Measurements from ENCODE around the gene ASB16.
"Not testable (repeated sequence)": the region's sequence is repeated elsewhere in the genome, so short reads cannot be mapped to it uniquely, and the experiment has no call there.

The ASB16 gene

GRCh38 chr17:44144966-44145739, 25.4 kb upstream of the ASB16 start:
- no peak for TF ChIP-seq CTCF (IDR thresholded peaks at IDR 0.05; ENCODE audit: extremely low read depth, missing control alignments)
- DNase-seq (ENCODE audit: low spot score) = no peak

GRCh38 chr17:44146375-44147346, 23.8 kb upstream of the ASB16 start:
- no peak for DNase-seq (ENCODE audit: low spot score)
- TF ChIP-seq CTCF (IDR thresholded peaks at IDR 0.05; ENCODE audit: extremely low read depth, missing control alignments) = no peak

DNA sequence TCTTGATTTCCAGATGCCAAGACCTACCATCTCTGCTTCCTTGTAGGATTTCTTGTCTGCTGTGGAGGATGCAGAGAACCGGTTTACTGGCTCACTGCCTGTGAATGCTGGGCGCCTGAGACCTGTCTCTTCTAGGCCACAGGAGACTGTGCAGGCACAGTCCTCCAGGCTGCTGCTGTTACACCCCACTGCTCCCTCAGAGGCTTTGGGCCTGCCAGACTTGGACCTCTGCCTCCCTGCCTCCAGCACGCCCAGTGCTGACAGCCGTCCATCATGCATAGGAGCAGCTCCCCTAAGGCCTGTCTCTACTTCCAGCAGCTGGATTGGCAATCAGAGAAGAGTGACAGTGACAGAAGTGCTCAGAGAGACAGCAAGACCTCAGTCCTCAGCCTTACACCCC, 22.7 kb upstream of the ASB16 start:
- no peak for TF ChIP-seq CTCF (IDR thresholded peaks at IDR 0.05; ENCODE audit: extremely low read depth, missing control alignments)
- no peak for DNase-seq (ENCODE audit: low spot score)

GRCh38 chr17:44149066-44149465, 21.4 kb upstream of the ASB16 start:
- not testable (repeated sequence) for DNase-seq (ENCODE audit: low spot score)

GRCh38 chr17:44149750-44150329, 20.7 kb upstream of the ASB16 start:
- TF ChIP-seq CTCF (IDR thresholded peaks at IDR 0.05; ENCODE audit: extremely low read depth, missing control alignments) = no peak
- no peak for DNase-seq (ENCODE audit: low spot score)

DNA sequence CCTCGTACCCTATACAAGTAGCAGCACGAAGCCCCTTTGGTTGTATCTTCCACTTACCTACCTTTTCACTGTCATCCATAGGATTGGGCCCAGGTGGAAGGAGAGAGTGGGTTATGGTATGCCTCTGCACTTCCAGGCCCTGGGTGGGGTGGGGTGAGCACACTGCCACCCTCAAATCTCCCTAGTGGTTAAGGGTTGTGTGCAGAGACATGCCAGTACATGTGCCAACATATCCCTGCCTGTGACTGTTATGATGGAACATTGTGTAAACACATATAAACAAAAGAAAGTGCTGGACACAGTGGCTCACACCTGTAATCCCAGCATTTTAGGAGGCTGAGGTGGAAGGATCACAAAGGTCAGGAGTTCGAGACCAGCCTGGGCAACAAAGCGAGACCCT, 17.6 kb upstream of the ASB16 start:
- DNase-seq (ENCODE audit: low spot score) = no peak
- TF ChIP-seq CTCF (IDR thresholded peaks at IDR 0.05; ENCODE audit: extremely low read depth, missing control alignments) = no peak

- no peak for DNase-seq (ENCODE audit: low spot score)
- no peak for TF ChIP-seq CTCF (IDR thresholded peaks at IDR 0.05; ENCODE audit: extremely low read depth, missing control alignments)
These were observed 15.0 kb upstream of the ASB16 start for GRCh38 chr17:44155488-44155887.

Data from GM20000 (cell line).